ENCODE measurements around the gene MNAT1.
"Not testable (repeated sequence)": the region's sequence is repeated elsewhere in the genome, so short reads cannot be mapped to it uniquely, and the experiment has no call there.

MNAT1 gene

DNA sequence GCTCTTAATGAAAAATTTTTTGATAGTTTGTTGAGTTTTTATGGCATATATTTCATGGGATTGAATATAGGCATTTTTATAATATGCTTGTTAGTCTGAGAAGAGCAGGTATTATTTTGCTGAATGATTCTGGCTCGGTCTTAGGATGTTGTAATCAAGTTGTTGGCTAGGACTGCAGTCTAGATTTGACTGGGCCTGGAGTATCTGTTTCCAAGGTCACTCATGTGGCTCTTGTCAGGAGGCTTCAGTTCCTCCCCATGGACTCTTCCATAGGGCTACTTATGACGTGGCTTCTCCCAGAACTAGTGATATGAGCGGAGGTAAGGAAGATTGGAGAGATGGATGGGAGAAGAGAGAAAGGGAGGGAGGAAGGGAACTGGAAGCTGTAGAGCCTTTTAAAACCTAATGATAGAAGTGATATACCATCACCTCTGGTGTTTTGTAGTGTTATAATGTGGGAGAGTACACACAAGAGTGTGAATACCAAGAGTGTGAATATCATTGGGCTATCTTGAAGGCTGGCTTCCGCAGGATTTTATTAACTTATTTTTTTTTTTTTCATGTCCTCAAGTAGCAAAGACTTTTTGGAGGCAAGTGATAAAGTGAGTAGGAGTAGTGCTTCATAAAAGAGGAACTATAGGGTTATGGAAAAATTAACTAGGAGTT is 4.4 kb downstream of the MNAT1 start:
- no peak for DNase-seq
- ATAC-seq, result no peak

DNA sequence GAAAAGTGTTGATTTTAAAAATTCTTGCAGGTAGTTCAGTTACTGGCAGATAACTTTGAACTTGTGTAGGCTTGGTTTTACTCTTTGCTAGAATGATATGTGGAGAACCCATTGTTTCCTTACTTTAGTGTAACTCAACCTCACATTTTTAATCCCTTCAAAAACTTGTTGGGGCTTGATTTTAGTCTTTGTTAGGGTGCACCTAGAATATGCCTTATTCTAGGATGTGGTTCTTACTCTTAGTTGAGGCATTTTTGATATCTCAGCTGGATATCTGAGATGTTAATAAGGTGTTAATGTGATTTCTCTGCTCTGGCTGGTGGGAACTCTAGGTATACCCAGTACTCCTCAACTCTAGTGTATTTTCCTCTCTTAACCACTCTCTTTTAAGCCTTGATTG is 10.0 kb downstream of the MNAT1 start:
- no peak for ATAC-seq
- DNase-seq, result no peak

DNA sequence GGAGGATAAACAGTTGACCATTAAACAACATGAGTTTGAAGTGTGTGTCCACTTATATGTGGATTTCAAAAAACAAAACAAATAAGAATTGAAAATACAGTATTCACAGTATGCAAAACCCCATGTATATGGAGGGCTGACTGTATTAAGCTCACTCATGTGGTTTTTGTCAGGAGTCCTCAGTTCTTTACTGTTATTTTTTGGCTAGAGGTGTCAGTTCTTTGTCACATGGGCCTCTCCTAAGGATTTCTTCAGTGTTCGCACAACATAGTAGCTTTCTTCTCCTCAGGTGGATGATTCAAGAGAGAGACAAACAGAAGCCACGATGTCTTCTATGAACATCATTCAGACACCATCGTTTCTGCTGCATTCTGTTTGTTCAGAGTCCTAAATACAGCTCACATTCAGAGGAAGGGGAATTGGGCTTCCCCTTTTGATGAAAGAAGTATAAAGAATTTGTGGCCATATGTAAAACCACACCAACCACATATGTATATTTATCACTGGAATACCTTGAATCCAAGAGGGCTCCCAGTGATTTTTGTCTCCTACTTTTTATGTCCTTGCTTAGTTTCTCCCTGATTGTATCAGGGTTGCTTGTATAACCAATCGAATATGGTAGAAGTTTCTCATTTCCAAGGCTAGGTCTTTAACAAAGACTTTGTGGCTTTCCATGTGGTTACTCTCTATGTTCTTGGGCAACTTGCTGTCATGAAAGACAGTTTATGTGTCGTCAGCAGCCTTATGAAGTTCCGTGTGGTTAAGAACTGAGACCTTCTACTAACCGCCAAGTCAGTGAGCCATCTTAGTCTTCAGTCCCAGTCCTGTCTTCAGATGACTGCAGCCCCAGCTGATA is 18.9 kb downstream of the MNAT1 start:
- DNase-seq, result peak; percentile 48
- peak; percentile 99 for ATAC-seq

DNA sequence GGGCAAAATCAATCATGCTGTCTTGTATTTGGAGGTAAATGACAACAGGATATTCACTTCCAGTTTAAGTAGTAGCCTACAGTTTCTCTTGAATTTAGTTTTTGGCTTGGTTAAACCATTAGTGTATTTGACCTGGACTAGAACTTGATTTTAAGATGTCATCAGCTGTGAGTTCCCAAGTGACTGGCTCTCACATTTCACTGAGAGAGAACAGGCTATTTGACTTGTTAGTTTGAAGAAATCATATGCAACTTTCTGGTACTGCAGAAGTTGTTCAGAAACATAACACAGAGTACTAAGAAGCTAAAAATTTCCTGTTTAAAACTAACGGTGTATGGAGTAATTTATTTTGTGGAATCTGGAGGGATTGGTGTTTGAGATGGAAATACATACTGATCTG is 22.3 kb downstream of the MNAT1 start:
- no peak for DNase-seq

DNA sequence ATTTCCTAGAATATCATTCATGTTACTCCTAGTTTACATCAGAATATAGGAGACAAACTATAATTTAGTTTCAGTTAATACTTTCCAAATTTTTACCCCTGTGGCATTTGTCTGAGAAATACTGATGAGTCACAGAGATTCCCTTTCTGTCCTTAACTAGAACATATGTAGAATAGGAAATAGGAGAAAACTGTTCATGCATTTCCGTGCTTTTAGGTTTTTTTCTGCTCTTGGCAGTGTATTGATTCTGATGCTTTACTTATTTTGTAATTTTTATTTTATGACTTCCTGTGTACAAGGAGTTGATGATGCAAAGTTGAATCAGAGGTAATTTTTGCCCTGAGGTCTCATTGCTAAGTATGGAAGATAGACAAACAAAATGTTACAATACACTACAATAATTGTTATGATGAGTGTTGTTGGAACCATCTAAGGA is 23.0 kb downstream of the MNAT1 start:
- ATAC-seq (no peak), DNase-seq (no peak)

More for the DNA sequence above, 22.3 kb downstream of the MNAT1 start:
- ATAC-seq, result no peak

DNA sequence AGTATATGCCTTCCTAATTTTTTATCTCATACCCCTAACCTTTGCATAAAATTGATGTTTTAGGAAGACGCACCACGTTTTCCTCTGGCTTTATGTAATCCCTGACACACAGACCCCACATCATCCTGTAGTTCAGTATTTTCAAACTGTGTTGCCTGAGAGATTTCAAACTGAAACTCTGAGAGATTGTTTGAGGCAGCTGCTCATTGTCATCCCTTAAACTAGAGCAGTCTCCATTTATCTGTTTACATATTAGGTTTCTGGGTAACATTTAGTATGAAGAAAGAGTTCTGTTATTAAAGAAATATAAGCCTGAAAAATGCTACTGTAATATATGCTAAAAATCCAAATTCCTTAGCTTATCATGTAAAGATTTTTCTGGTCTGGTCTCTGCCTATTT is 24.3 kb downstream of the MNAT1 start:
- ATAC-seq (no peak), DNase-seq (no peak)

DNA sequence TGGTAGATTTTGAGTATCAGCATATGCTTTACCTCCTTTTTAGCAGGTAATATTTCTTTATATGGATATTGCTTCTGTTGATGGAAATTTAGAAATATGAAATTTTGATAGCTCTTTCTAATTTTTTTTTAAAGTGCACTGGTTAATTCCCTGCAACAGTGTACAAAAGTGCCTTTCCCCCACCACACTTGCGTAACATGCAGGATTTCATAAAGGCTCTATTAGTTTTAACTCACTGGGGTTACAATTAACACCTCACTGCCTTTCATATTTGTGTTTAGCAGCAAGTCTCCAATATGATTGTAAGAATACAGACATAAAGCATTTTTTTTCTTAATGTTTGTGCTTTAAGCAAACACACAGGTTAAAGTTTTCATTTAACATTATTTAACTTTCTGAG is 25.6 kb downstream of the MNAT1 start:
- DNase-seq (no peak), ATAC-seq (no peak)

DNA sequence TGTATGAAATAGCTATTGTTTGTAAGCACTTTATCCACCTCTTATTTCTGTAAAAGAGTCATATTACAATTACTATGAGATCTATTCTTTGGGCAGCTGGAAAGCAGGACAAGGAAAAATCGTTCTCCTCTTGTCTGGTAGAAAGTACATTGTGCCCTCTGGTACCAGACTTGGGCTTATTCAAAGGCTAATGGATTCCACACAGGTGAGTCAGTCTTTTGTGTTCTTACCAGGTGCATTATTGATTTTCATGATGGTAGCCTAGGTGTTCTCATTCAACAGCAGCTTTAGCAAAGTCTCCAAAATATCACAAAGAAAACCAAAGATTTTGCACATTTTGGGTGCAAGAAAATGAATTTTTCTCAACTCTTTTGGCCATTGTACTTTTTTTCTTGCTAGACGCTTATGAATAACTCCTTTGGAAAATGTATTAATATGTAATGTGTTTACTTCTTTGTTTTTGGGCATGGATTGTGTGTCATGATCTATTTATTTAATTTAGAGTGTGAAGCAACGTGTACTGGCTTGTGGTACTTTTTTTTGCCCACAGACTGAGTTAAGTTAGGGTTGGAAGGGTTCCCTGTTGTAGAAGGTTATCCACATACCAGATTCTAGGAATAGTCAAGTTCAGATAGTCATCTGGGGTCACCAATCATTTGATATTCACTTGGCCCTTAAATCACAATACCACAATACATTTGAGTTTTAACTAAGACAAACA is 26.2 kb downstream of the MNAT1 start:
- no peak for ATAC-seq
- no peak for DNase-seq

DNA sequence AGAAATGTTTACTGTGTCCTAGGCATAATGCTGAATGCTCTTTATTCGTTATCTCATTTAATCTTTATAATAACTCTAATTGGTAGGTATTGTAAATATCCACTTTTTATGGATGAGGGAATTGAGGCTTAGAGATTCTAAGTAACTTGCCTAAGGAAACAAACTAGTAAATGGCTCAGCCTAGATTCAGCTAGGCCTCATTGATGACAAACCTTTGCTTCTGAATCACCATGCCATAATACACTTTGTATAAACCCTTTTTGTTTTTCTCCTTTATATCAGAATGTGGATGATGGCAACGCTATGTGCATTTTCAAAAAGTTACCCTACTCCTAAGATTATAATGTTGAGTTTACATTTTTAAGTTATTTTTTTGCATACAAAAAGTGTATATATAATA is 34.0 kb downstream of the MNAT1 start:
- no peak for DNase-seq
- no peak for ATAC-seq

DNA sequence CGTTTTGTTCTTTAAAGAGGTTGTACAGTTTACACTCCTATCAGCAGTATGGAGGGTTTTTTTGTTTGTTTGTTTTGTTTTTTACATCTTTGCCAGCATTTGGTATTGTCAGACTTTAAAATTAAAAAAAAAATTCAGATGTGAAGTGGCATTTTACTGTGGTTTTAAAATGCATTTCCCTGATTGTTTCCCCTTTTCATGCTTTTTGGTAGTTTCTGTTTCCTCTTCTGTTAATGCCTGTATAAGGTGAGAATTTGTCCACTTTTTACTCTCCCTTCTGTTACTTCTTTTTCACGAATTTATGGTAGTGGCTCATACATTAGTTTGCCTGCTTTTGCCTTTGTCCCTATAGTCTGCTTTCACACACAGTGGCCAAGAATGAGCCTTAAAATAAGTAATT is 36.6 kb downstream of the MNAT1 start:
- ATAC-seq, result no peak
- DNase-seq, result no peak

DNA sequence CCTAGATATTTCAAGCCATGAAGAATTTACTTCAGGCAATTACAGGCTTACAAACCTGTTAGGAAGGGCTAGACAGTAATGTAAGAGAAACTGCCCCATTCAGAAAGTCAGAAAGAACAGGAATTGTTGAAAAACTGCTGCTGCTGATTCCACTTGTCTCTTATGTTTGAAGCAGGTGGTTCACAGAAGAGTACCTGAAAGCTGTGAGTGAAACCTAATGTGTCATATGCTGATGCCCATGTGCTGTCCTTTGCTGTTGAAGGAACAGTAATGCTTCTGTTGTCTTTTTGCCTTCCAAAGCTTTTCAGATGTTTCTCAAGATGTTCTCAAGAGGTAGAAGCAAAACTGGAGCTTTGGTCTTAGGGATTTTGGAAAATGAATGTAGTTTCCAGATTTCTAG is 39.0 kb downstream of the MNAT1 start:
- no peak for ATAC-seq

DNA sequence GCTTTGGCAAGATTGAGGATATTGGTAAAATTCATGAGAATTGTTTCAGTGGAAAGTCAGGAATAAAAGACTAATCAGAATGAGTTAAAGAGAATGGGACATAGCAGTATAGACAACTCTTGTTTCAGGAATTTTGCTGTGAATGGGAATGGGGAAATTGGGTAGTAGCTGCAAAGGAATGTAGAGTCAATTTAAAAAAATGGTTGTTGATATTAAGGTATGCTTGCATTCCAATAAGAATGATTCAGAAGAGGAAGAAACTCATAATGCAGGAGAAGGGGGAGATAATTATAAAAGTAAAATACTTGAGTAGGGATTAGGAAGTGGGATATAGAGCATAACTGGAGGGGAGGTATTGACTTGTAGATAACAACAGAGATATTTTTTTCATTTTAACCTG is 40.7 kb downstream of the MNAT1 start:
- ATAC-seq (no peak), DNase-seq (no peak)

More for the DNA sequence above, 39.0 kb downstream of the MNAT1 start:
- no peak for DNase-seq

DNA sequence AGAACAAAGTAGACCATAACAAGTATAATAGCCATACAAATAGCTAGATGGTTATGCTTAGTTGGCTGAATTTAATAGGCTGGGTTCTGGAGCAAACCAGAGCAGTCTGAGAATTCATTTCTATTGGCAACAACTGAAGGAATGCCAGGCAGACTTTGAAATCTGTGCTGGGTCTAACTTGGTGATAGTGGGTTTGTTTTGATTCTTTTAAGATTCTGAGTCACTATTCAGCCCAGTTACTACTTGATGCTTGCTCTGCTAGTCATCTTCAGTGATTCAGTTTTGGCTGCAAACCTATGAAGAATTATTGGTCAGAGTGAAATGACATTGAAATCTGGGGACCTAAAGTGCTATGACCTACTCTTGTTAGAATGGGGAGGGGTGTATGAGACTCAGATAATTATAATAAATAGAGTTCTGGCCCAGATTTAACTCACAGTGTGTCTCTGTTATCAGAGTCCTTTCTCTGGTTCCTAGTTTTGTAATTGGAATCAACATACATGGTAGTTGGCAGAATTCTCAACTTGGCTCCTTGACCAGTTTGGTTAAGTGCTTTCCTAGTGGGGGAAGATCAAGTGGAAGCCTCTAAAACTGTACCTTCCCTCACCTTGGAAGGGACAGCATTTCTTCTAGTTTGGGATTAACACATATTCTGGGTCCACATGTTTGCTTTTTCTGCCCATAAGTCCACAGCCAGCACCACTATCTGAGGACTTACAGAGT is 43.5 kb downstream of the MNAT1 start:
- ATAC-seq (no peak), DNase-seq (no peak)

DNA sequence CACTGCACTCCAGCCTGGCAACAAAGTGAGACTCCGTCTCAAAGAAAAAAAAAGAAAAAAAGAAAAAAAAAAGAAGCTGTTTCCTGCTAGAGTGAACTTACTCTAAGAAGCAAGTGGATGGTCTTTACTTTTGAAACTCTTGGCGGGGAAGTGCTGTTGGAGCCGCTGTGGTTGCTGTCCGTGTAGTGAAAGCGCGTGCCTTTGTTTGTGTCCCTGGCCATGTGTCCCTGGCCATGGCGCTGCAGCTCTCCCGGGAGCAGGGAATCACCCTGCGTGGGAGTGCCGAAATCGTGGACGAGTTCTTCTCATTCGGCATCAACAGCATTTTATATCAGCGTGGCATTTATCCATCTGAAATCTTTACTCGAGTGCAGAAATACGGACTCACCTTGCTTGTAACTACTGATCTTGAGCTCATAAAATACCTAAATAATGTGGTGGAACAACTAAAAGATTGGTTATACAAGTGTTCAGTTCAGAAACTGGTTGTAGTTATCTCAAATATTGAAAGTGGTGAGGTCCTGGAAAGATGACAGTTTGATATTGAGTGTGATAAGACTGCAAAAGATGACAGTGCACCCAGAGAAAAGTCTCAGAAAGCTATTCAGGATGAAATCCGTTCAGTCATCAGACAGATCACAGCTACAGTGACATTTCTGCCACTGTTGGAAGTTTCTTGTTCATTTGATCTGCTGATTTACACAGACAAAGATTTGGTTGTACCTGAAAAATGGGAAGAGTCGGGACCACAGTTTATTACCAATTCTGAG is 45.4 kb downstream of the MNAT1 start:
- DNase-seq, ATAC-seq: not testable (repeated sequence)

DNA sequence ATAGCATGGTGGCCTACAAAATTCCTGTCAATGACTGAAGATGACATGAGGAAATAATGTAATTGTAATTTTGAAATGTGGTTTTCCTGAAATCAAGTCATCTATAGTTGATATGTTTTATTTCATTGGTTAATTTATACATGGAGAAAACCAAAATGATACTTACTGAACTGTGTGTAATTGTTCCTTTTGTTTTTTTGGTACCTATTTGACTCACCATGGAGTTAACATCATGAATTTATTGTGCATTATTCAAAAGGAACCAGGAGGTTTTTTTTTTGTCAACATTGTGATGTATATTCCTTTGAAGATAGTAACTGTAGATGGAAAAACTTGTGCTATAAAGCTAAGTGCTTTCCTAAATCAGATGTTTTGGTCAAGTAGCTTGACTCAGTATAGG is 46.0 kb downstream of the MNAT1 start:
- peak; percentile 57 for ATAC-seq
- DNase-seq, result not testable (repeated sequence)

DNA sequence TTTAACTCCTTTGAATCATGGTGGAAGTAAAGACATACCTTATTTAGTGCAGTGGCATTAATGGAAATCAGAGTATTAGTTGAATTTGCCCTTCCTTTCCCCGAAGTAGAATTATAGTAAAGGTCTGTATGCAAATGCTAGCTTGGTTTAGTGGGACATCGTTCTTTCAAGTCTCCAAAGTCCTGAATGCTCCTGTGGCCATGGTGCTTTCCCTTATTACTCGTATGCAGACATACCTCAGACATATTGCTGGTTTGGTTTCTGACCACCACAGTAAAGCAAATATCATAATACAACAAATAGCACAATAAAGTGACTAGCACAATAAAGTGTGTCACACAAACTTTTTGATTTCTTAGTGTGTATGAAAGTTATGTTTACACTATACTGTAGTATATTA is 52.3 kb downstream of the MNAT1 start:
- no peak for ATAC-seq
- no peak for DNase-seq

DNA sequence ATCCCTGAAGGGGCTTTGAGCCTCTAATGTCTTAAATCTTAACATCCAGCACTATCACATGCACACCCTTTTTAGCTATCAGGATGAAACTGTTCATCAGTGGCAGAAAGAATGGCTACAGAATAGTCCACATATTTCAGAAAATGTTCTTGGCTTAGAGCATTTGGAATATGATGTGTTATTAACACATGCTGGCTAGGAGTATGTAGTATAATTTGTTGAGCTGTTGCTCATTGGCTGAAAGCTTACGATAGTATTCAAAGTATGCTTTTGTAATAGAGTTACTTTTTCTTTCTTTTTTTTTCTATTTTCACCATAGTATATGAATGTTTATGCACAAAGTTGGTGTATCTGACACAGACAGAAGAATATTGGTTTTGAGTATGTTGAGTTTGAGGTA is 55.1 kb downstream of the MNAT1 start:
- no peak for ATAC-seq
- no peak for DNase-seq

DNA sequence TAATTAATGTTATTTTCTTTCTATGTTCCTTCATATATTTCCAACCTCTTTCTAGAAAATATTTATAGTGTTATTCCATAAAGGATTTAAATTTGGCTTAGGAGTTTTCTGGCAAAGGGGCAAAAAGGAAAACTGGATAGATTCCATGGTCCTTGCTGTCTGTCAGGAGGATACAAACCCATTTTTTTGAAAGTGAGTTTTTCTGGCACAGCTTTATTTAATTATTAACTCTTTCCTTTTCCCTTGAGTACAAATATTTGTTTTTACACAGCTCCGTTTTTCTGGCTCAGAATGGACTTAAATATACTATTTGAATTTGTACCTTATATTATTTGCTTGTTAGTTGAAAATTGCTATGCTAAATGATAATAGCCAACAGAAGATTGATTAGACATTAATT is 56.3 kb downstream of the MNAT1 start:
- ATAC-seq (no peak), DNase-seq (no peak)

DNA sequence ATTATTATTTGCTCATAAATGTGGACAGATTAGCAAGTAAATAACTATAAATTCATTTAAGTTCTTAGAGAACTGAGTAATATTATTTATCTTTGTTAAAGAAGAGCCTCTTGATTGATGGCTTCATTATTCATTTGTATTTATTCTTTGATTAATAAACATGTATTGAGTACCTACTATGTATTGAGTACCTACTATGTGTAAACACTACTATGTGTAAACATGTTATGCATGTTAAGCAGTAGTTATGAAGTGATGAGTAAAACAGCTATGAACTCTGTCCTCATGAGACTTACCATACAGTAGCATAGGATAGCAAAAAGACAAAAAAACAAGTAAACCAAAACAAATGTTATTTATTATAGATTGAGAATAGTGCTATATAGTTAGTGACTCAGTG is 61.9 kb downstream of the MNAT1 start:
- no peak for DNase-seq
- ATAC-seq, result no peak

DNA sequence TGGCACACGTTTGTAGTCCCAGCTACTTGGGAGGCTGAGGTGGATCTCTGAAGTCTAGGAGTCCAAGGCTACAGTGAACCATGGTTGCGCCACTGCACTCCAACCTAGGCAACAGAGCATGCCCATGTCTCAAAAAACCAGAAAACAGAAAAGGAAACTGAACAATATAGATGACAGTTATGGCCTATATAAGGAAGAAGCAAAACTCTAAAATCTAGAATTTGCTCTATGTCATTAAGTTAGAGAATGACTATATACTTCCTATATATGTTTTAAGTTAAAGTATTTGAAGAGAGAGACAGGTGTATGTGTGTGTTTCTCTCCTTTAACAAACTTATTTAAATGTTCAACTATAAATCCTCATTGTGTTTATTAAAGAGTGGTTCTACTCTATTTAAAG is 65.8 kb downstream of the MNAT1 start:
- ATAC-seq (no peak), DNase-seq (no peak)

DNA sequence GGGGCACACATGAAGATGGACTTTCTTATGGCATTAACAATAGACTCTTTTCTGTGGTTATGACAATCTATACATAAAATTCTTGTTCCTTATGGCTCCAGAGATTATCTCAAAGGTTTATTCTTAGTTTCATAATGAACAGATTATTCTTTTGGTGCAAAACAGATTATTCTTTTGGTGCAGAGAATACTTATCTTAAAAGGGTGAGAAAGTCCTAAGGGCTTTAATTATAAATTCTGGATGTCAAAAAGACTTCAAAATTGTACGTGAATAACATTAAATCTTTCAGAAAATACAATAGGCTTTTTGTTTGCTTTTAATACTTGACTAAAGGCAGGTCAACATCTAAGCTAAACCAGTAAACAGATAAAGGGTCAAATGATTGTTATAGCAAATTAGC is 69.3 kb downstream of the MNAT1 start:
- DNase-seq, result no peak
- no peak for ATAC-seq

Data from stimulated activated naive CD8-positive, alpha-beta T cell treated with anti-CD3 and anti-CD28 coated beads, Interleukin-15, Interleukin-2, amounts not matched to agents 100 U/mL and 50 U/mL, for 24 hours (primary cell).